Upper lobe of left lung (tissue), 6 donors: Measurements from ENCODE around the gene SLC27A5. TPM values are rescaled to one million over a fixed set of nuclear protein-coding genes. Genes with fewer than 3 reads are reported as not detected.

ENCODE experiments used
- ATAC-seq, 2 donors: fragments of 200-7000 bp; cut with Tn5 transposase; one replicate each; pipeline ENCODE4 v1.9.1; 2022; ENCODE audit warnings: mild to moderate bottlenecking in 2 of 2, moderate library complexity in 2 of 2; ENCODE audit not compliant: low FRiP score in 2 of 2
- DNase-seq, 2 donors: peaks; one replicate each; pipeline ENCODE4 v3.0.0-alpha.2; 2019 to 2020
- H3K27ac ChIP-seq, 4 donors: fragments of 200-600 bp; sonication (generic); one replicate each; pipeline ENCODE4 v1.5.1; 2016 to 2019
- H3K27me3 ChIP-seq, 4 donors: fragments of 200-600 bp; sonication (generic); one replicate each; pipeline ENCODE4 v1.5.1; 2017 to 2019
- H3K36me3 ChIP-seq, 4 donors: fragments of 200-600 bp; sonication (generic); one replicate each; pipeline ENCODE4 v1.5.1; 2016 to 2019
- H3K4me1 ChIP-seq, 4 donors: fragments of 200-600 bp; sonication (generic); one replicate each; pipeline ENCODE4 v1.5.1; 2018 to 2019
- H3K4me3 ChIP-seq, 4 donors: fragments of 200-600 bp; sonication (generic); one replicate each; pipeline ENCODE4 v1.5.1; 2017 to 2019; ENCODE audit warnings: mild to moderate bottlenecking in 2 of 4, moderate library complexity in 1 of 4
- H3K9me3 ChIP-seq, 4 donors: fragments of 200-600 bp; sonication (generic); one replicate each; pipeline ENCODE4 v1.5.1; 2018 to 2019
- EP300 ChIP-seq, 4 donors: sonication (generic); formaldehyde crosslinking; IDR thresholded peaks; one replicate each; pipeline ENCODE4 v1.5.1; 2017; ENCODE audit warnings: antibody characterized with exemption in 4 of 4, control low read depth in 2 of 4
- POLR2A ChIP-seq, 4 donors: fragments of 450-650 bp; IDR thresholded peaks; one replicate each; pipeline ENCODE4 v1.5.1; 2016 to 2017; ENCODE audit warnings: antibody characterized with exemption in 4 of 4, mild to moderate bottlenecking in 2 of 4
- POLR2AphosphoS5 ChIP-seq, 2 donors: sonication (generic); formaldehyde crosslinking; IDR thresholded peaks; one replicate each; pipeline ENCODE4 v1.5.1; 2017; ENCODE audit warnings: antibody characterized with exemption in 2 of 2
- WGBS, 2 donors: methylation state at CpG; one replicate each; pipeline ENCODE4 v1.1.5; 2017 to 2018; 5-methylcytosine and 5-hydroxymethylcytosine counted together
- total RNA-seq, 6 donors: library from RNA; depleted of rRNA in 4 of 6; stranded (reverse); fragments of >200 nt in 4 of 6; gene quantifications; one replicate each; pipeline versions ENCODE4 v1.1.0 to v1.2.1, GENCODE V29; 2016 to 2021
- TF ChIP-seq, protein P1 (sequence below), 6 experiments: fragments of 450-650 bp in 4 of 6; fragments of 200-600 bp in 2 of 6; sonication (generic) in 2 of 6; IDR thresholded peaks; one replicate each; pipeline ENCODE4 v1.5.1; 2016 to 2019; ENCODE audit warnings: antibody characterized with exemption in 6 of 6
- donor health status: DM: no; HTN: no; CAD: no; lungs with moderate emphysema.
- donor health status: DM: no; HTN: yes; CAD: no; lungs with severe emphysema.

Gene SLC27A5
- total RNA-seq, 6 donors from 2014 or later: 1.6 to 12.2 (median 6.9) TPM

DNA sequence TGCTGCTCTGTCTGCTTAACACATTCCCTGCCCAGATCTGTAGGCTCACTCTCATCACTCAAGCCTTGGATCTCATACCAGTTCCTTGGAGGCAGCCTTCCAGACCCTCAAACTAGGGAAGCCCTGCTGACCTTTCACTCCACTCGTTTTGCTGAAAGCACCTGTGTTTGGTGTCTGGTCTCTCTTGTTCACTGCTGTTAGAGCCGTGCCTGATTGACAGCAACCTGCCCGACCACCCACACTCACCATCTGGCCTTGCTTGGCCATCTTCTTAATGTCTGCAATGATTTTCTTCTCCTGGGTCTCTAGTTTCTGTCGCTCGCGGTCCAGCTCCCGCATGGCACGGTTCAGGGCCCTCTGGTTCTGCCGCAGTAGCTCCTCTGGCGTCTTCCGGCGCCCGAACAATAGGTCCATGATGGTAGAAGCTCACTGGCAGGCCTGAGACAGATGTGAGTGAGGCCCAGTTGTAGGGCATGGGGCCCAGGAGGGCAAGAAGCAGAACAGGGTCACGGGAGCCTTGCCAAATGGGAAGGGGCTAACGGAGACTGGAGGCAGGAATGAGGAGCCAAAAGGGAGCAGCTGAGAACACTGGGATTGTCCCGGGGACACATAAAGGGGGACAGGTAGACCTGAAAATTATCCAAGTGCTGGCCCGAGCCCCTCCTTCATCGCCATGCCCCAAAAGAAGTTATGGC, 42.2 kb upstream of the SLC27A5 start:
- ATAC-seq (no peak), DNase-seq (no peak)
- Histone ChIP-seq H3K36me3 (peaks cover 41 to 65% (median 57%) of the 10 kb centered on the region in 4 donors), H3K4me1 (peaks cover 36 to 45% (median 37%) of the 10 kb centered on the region in 4 donors), H3K4me3 (peak overlapping the region; percentile 63 to 91 (median 83)), H3K27me3 (no peaks in the 10 kb centered on the region), H3K27ac (peak overlapping the region; percentile 92 to 100 (median 95)), H3K9me3 (no peaks in the 10 kb centered on the region)
- TF ChIP-seq, protein P1, sequence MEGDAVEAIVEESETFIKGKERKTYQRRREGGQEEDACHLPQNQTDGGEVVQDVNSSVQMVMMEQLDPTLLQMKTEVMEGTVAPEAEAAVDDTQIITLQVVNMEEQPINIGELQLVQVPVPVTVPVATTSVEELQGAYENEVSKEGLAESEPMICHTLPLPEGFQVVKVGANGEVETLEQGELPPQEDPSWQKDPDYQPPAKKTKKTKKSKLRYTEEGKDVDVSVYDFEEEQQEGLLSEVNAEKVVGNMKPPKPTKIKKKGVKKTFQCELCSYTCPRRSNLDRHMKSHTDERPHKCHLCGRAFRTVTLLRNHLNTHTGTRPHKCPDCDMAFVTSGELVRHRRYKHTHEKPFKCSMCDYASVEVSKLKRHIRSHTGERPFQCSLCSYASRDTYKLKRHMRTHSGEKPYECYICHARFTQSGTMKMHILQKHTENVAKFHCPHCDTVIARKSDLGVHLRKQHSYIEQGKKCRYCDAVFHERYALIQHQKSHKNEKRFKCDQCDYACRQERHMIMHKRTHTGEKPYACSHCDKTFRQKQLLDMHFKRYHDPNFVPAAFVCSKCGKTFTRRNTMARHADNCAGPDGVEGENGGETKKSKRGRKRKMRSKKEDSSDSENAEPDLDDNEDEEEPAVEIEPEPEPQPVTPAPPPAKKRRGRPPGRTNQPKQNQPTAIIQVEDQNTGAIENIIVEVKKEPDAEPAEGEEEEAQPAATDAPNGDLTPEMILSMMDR (IDR thresholded peaks at IDR 0.05): no peak
- TF ChIP-seq POLR2A (IDR thresholded peaks at IDR 0.05): no peak
- no peak for TF ChIP-seq POLR2AphosphoS5 (IDR thresholded peaks at IDR 0.05)
- no peak for TF ChIP-seq EP300 (IDR thresholded peaks at IDR 0.05)
- WGBS, 2 donors: 28 to 42% methylated on average over 18 of the region's 18 CpGs

DNA sequence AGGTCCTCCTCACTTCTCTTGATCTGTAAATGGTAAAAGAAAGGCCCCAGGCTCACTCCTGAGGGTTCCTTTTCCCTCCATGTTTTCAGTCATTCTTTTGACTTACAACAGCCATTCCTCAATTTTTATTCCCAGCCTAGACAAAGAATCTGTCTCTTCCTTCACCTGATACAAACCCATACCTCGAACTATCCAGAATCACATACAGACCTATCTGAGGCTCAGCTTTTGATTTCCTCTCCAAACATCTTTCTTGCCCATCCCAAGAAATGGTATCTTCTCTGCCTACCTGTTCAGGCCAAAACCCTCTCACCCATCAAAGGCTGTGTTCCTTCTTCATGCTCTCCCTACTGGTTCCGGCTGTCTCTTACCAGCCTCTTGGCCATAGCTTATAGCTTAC, 40.9 kb upstream of the SLC27A5 start:
- no peaks in the 10 kb centered on the region for H3K27me3 ChIP-seq
- 92 to 95% methylated on average over 2 of the region's 2 CpGs for WGBS, 2 donors
- H3K9me3 ChIP-seq: no peaks in the 10 kb centered on the region
- ATAC-seq (no peak), DNase-seq (no peak)
- H3K4me3 ChIP-seq: no peak overlapping the region
- peaks cover 35 to 44% (median 36%) of the 10 kb centered on the region in 4 donors for H3K4me1 ChIP-seq
- peaks cover 54 to 77% (median 70%) of the 10 kb centered on the region in 4 donors for H3K36me3 ChIP-seq
- no peak overlapping the region for H3K27ac ChIP-seq
- TF ChIP-seq POLR2AphosphoS5 (IDR thresholded peaks at IDR 0.05): no peak

DNA sequence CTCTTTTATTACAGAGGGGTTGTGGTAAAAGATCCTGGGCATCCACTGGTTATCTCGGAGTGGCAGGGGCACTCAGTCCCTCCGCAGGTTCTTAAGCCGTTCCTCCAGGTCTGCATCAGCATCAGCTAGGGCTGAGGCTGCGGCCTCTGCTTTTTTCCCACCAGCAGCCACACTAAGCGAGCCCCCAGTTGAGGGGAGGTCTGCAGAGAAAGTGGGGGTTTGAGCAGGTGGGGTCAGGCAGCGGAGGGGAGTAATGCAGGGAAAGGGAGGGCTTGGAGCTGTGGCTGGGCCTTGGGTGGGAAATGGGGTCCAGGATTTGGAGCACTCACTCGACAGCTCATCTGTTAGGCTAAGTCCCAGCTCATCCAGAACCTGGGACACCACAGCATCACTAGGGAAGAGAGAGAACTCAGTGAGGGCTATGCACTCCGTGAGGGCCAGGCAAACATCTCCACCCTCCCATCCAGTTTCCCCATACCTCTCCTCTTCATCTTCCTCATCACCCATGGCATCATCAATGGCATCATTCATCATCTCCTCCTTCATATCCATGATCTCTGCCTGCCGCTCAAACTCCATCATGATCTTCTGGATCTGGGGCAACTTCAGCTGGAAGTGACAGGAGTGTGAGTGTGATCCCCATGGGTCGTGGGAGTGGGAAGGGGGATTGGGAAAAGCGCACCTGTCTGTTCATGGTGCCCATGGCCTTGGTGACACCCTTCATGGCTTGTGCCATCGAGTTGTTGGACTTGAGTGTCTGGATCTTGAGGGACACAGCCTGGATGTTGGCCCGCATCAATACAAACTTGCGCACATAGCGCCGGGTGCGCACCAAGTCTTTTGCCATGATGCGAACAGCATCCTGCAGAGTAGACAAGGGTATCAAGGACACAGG, 40.0 kb upstream of the SLC27A5 start:
- no peak overlapping the region for H3K27ac ChIP-seq
- H3K27me3 ChIP-seq: no peaks in the 10 kb centered on the region
- no peak for TF ChIP-seq POLR2A (IDR thresholded peaks at IDR 0.05)
- TF ChIP-seq, protein P1 (IDR thresholded peaks at IDR 0.05): no peak
- no peak for TF ChIP-seq POLR2AphosphoS5 (IDR thresholded peaks at IDR 0.05)
- no peak for TF ChIP-seq EP300 (IDR thresholded peaks at IDR 0.05)
- H3K4me1 ChIP-seq: peaks cover 32 to 44% (median 34%) of the 10 kb centered on the region in 4 donors
- DNase-seq (no peak), ATAC-seq (no peak)
- H3K4me3 ChIP-seq: no peak overlapping the region
- 93 to 94% methylated on average over 18 of the region's 18 CpGs for WGBS, 2 donors
- peaks cover 53 to 84% (median 77%) of the 10 kb centered on the region in 4 donors for H3K36me3 ChIP-seq
- H3K9me3 ChIP-seq: no peaks in the 10 kb centered on the region

DNA sequence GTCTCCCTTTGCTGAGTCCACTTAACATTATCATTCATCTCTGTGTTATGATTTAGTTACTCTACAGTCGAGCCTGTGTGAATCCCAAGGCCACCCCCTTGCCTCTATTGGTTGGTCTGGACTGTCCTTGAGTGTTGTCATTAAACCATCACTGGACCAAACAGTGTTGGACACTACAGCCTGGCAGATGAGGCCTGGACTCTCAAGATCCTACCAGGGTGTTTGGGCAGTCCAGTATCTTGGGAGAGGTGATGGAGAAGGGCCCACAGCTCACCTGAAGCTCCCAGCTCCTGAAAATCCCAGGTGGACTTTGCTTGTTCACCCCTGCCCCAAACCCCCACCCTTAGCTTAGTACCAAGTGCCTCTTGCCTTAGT, 39.3 kb upstream of the SLC27A5 start:
- Histone ChIP-seq H3K27ac (no peak overlapping the region), H3K4me3 (no peak overlapping the region), H3K4me1 (peaks cover 33 to 44% (median 34%) of the 10 kb centered on the region in 4 donors), H3K36me3 (peaks cover 46 to 77% (median 69%) of the 10 kb centered on the region in 4 donors), H3K27me3 (no peaks in the 10 kb centered on the region), H3K9me3 (no peaks in the 10 kb centered on the region)
- DNase-seq (no peak), ATAC-seq (no peak)
- TF ChIP-seq, protein P1 (IDR thresholded peaks at IDR 0.05): no peak
- TF ChIP-seq POLR2A (IDR thresholded peaks at IDR 0.05): no peak
- TF ChIP-seq POLR2AphosphoS5 (IDR thresholded peaks at IDR 0.05): no peak
- TF ChIP-seq EP300 (IDR thresholded peaks at IDR 0.05): no peak
- WGBS, 2 donors: 55 to 56% methylated on average over 1 of the region's 1 CpG
